K562 (cell line): ENCODE data around the gene RESF1. TPM values are rescaled to one million over a fixed set of nuclear protein-coding genes. Genes with fewer than 3 reads are reported as not detected.

Experiments used
- BCOR ChIP-seq: fragments of 450-650 bp; IDR thresholded peaks from 2 replicates; pipeline ENCODE4 v1.6.1; 2016
- C11orf30 ChIP-seq: fragments of 450-650 bp; IDR thresholded peaks from 2 replicates; pipeline ENCODE4 v1.6.1; 2016; ENCODE audit warnings: low read depth, mild to moderate bottlenecking
- CBFA2T3 ChIP-seq: fragments of 450-650 bp; IDR thresholded peaks from 2 replicates; pipeline ENCODE4 v1.6.1; 2017
- CBX5 ChIP-seq: IDR thresholded peaks from 2 replicates; pipeline ENCODE4 v1.6.1; 2014; ENCODE audit warnings: low read depth, borderline replicate concordance
- CHD7 ChIP-seq: fragments of 200-600 bp; sonication (generic); IDR thresholded peaks from one replicate; pipeline ENCODE4 v1.6.1; 2012; ENCODE audit warnings: mild to moderate bottlenecking, low read depth, low read length, inconsistent platforms
- ETV1 ChIP-seq: fragments of 450-650 bp; conservative IDR thresholded peaks from 2 replicates; pipeline ENCODE4 v1.6.1; 2016; ENCODE audit warnings: missing genetic modification characterization, control low read depth, low read depth, missing compliant biosample characterization
- FOXK2 ChIP-seq, 2 experiments: fragments of 450-650 bp; IDR thresholded peaks in 1 of 2; conservative IDR thresholded peaks in 1 of 2; 2 replicates each; pipeline ENCODE4 v1.6.1; 2016; ENCODE audit warnings: low read depth in 2 of 2, mild to moderate bottlenecking in 1 of 2
- GABPB1 ChIP-seq: sonication (generic); formaldehyde crosslinking; IDR thresholded peaks from 2 replicates; pipeline ENCODE4 v1.8.0; 2022; ENCODE audit warnings: mild to moderate bottlenecking, missing genetic modification reagents
- GATAD2A ChIP-seq: fragments of 450-650 bp; IDR thresholded peaks from 2 replicates; pipeline ENCODE4 v1.6.1; 2017
- HDAC8 ChIP-seq: fragments of 450-650 bp; IDR thresholded peaks from 2 replicates; pipeline ENCODE4 v1.6.1; 2016; ENCODE audit warnings: mild to moderate bottlenecking, missing genetic modification characterization, moderate library complexity, missing compliant biosample characterization
- NRF1 ChIP-seq, 2 experiments: fragments of 450-650 bp; IDR thresholded peaks in 1 of 2; conservative IDR thresholded peaks in 1 of 2; 2 replicates each; pipeline ENCODE4 v1.6.1; 2014; ENCODE audit warnings: mild to moderate bottlenecking in 2 of 2
- PHF8 ChIP-seq: fragments of 200-600 bp; sonication (generic); IDR thresholded peaks from 2 replicates; pipeline ENCODE4 v1.6.1; 2012; ENCODE audit warnings: mixed run types, mild to moderate bottlenecking, inconsistent platforms, low read length, moderate library complexity, borderline replicate concordance
- POLR2AphosphoS5 ChIP-seq: IDR thresholded peaks from 2 replicates; pipeline ENCODE4 v1.6.1; 2011; ENCODE audit warnings: mild to moderate bottlenecking, low read depth, low read length, moderate library complexity; ENCODE audit not compliant: control insufficient read depth, insufficient read depth
- RAD51 ChIP-seq: fragments of 450-650 bp; IDR thresholded peaks from 2 replicates; pipeline ENCODE4 v1.7.1; 2016; ENCODE audit warnings: low read depth, mild to moderate bottlenecking, borderline replicate concordance
- STAT5A ChIP-seq: IDR thresholded peaks from 2 replicates; pipeline ENCODE4 v1.6.1; 2012; ENCODE audit warnings: low read length, inconsistent platforms, borderline replicate concordance
- TCF7L2 ChIP-seq: fragments of 150-350 bp; IDR thresholded peaks from 2 replicates; pipeline ENCODE4 v1.6.1; 2016; ENCODE audit warnings: low read depth, mild to moderate bottlenecking, low read length, moderate library complexity
- YY1 ChIP-seq, 3 experiments: IDR thresholded peaks; 2 replicates each; pipeline ENCODE4 v1.6.1; 2011; ENCODE audit warnings: low read length in 2 of 3, mild to moderate bottlenecking in 2 of 3, moderate library complexity in 2 of 3, borderline replicate concordance in 1 of 3, control low read depth in 1 of 3, low read depth in 1 of 3; ENCODE audit not compliant: insufficient read depth in 3 of 3, insufficient replicate concordance in 2 of 3, control insufficient read depth in 1 of 3, insufficient read length in 1 of 3; ENCODE audit errors: extremely low read depth in 1 of 3
- ZNF41 ChIP-seq: fragments of 250-450 bp; sonication (Bioruptor Pico); conservative IDR thresholded peaks from 2 replicates; pipeline ENCODE4 v1.4.0; 2020; ENCODE audit warnings: mild to moderate bottlenecking
- polyA plus RNA-seq, 8 experiments: library from polyadenylated mRNA; depleted of rRNA in 4 of 8; stranded (reverse) in 5 of 8; unstranded in 3 of 8; fragments of >200 nt; fragmentation: Nextera tagmentation in 2 of 8; fragmentation: Illumina TruSeq in 1 of 8; extraction: Ambion mirVana in 2 of 8; extraction: Trizol in 1 of 8; gene quantifications; 2 replicates each; pipeline versions ENCODE4 v1.2.1 to v1.2.3, GENCODE V29; 2011 to 2014; ENCODE audit warnings: inconsistent platforms in 1 of 8, missing spikeins in 1 of 8
- total RNA-seq, 7 experiments: library from RNA; depleted of rRNA in 6 of 7; stranded (reverse); fragments of >200 nt in 6 of 7; fragmentation: Illumina TruSeq in 2 of 7; extraction: Trizol in 2 of 7; gene quantifications; 2 replicates each; pipeline versions ENCODE4 v1.2.1 to v1.2.3, GENCODE V29; 2011 to 2021; ENCODE audit warnings: low replicate concordance in 1 of 7

The RESF1 gene
- total and polyA plus RNA-seq, 9 of the 15 experiments (the other 6 are each of a cell fraction or from before 2014, with no cell fraction given): 21.5 to 121 (median 53.6) TPM

DNA sequence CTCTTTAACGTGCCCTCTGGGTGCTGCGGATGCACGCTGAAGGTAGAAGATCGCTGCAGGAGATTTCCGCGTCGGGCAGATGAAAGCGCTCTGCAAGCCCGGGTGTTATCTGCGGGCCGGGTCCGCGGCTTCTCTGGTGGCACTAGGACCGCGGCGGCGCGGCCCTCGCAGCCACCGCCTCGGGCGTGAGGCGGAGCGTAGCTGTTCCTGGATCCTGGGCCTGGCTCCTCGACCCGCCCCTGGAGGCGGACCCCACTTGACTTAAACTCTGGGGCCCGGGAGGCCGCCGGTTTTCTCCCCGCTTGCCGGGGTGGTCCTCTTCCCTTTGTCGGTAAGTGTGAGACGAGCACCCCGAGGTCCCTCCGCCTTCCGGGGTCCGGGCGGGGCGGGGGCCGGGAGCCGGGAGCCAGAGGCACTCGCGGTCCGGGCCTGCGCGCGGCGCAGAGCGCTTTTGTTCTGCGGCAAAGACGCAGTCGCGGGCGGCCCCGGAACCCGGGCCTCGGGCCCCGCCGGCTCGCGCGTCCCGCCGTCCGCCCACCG, at the start of gene RESF1 (continued):
- no peak for TF ChIP-seq ZNF41 (CRISPR knock-in tag)
- TF ChIP-seq STAT5A: peak; percentile 28; the same call in 1 of the 2 replicates
- no peak for TF ChIP-seq HDAC8
- peak; percentile 76 for TF ChIP-seq CBX5
- peak; percentile 55; the same call in 1 of the 2 replicates for TF ChIP-seq POLR2AphosphoS5
- peak in 1 of 2 experiments; percentile 8; a peak in 1 of 4 replicates for TF ChIP-seq FOXK2 (conservative IDR thresholded peaks at IDR 0.05 in 1 of 2, IDR thresholded peaks at IDR 0.05 in 1 of 2; ENCODE audit: low read depth in 2 of 2)
- peak in 2 of 3 experiments; percentile 15 to 56 for TF ChIP-seq YY1 (IDR thresholded peaks at IDR 0.05; ENCODE audit: borderline replicate concordance in 1 of 3, control insufficient read depth in 1 of 3, extremely low read depth in 1 of 3, insufficient read depth in 3 of 3, insufficient read length in 1 of 3, insufficient replicate concordance in 2 of 3, low read depth in 1 of 3, low read length in 2 of 3)
- peak; percentile 86 for TF ChIP-seq TCF7L2
- peak; percentile 85 for TF ChIP-seq BCOR
- no peak for TF ChIP-seq C11orf30
- TF ChIP-seq PHF8: peak; percentile 65; the same call in 1 of the 2 replicates
- TF ChIP-seq CHD7: no peak
- peak; percentile 73 for TF ChIP-seq ETV1 (tag)
- peak; percentile 47; the same call in 1 of the 2 replicates for TF ChIP-seq GABPB1
- peak; percentile 47 to 48; a peak in 1 of 4 replicates for TF ChIP-seq NRF1 (conservative IDR thresholded peaks at IDR 0.05 in 1 of 2, IDR thresholded peaks at IDR 0.05 in 1 of 2)
- peak; percentile 41; the same call in 1 of the 2 replicates for TF ChIP-seq CBFA2T3
- TF ChIP-seq GATAD2A: 0 out of 2 replicates have a peak, but pooled peaks have one; percentile 62
- TF ChIP-seq RAD51: 0 out of 2 replicates have a peak, but pooled peaks have one; percentile 12
